VCaP (cell line): ENCODE data around the gene ASL.

Source experiments
- H3K27ac ChIP-seq: fragments of 450-650 bp; 2 replicates; pipeline ENCODE4 v1.5.1; 2017
- CTCF ChIP-seq: fragments of 450-650 bp; conservative IDR thresholded peaks from 2 replicates; pipeline ENCODE4 v1.5.1; 2017; ENCODE audit warnings: mild to moderate bottlenecking, moderate library complexity

The ASL gene

GRCh38 chr7:66142334-66142733 is 66.7 kb downstream of the ASL start:
- no peak for TF ChIP-seq CTCF
- no peak overlapping the region for H3K27ac ChIP-seq

DNA sequence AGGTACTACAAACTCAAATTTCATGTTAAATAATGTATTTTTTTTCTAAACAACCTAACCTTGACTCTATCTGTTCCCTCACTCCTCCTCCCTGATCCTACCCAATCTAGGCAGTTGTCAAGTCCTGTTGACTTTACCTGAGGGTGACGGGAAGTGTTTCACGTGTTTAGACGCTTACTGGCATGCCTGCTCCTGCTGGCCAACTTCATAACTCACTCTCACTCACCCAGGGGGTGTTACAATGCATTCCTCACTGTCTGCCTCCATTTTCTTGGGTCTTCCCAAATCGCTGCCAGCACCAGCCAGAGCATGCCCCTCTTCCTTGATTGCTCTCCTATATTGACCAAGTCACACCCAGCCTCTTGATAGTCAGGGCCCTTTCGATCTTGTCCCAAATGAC is 67.4 kb downstream of the ASL start:
- H3K27ac ChIP-seq: no peak overlapping the region
- TF ChIP-seq CTCF: no peak
